ENCODE results near the gene MTCL3.
A peak's percentile ranks its signal among the peaks of the same experiment; 100 is the strongest.

The MTCL3 gene

DNA sequence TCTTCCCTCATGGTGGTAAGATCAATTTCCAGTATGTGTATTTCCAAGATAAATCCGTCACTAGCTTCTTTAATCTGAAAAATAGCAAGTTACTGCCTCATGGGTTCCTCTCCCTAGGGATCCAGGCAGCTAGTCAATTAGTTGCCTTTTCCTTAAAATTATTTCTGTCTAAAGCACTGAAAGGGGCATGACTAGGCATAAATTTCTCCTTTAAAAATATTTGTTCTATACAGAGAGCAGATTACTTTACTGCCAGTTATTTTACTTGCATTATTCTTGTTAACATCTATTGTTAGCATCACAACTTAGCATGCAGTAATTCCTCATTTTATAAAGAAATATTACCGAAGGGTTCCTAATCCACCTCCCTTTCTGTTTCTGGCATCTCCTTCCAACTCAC, 1.4 kb downstream of the MTCL3 start:
- no peak for TF ChIP-seq CTCF (IDR thresholded peaks at IDR 0.05)
- Mint-ChIP-seq H3K9me3 (no peaks in the 10 kb centered on the region), H3K36me3 (ENCODE audit: low read depth) (no peaks in the 10 kb centered on the region), H3K27me3 (peaks cover 49% of the 10 kb centered on the region), H3K4me3 (peak overlapping the region; percentile 59), H3K4me1 (ENCODE audit: low read depth) (peaks cover 38% of the 10 kb centered on the region), H3K27ac (no peak overlapping the region)
- ATAC-seq (ENCODE audit: poor library complexity) (no peak), DNase-seq (no peak)
- H3K27me3 ChIP-seq (ENCODE audit: control insufficient read depth in 1 of 2, insufficient read depth in 2 of 2, low read length in 2 of 2): peaks cover 14 to 42% of the 10 kb centered on the region in 2 experiments
- H3K4me1 ChIP-seq (ENCODE audit: insufficient read depth, low read length): peaks cover 37% of the 10 kb centered on the region
- ChIA-PET CTCF (interaction anchor here (1.5 to 3.7 kb wide), 3 partner anchors 21 to 46 kb away, joined by 3 to 26 read pairs (median 18); no protein-coding TSS in a partner anchor), POLR2A (no interaction called here)
- peaks cover 0 to 3% of the 10 kb centered on the region in 2 experiments for H3K9me3 ChIP-seq (ENCODE audit: control insufficient read depth in 1 of 2, insufficient read depth in 1 of 2, low read length in 2 of 2)
- no peak overlapping the region for H3K4me3 ChIP-seq (ENCODE audit: low read length)
- no peak overlapping the region for H3K27ac ChIP-seq (ENCODE audit: low read depth in 1 of 2, low read length in 2 of 2)
- intact Hi-C loops (cut with DNase I, micrococcal nuclease): loop anchor here in 1 of 2 experiments (10.0 kb wide), 1 partner anchor 1007 kb away; the partner anchor contains the start of gene PTPRK
- no peaks in the 10 kb centered on the region for H3K36me3 ChIP-seq (ENCODE audit: insufficient read depth, low read length)

DNA sequence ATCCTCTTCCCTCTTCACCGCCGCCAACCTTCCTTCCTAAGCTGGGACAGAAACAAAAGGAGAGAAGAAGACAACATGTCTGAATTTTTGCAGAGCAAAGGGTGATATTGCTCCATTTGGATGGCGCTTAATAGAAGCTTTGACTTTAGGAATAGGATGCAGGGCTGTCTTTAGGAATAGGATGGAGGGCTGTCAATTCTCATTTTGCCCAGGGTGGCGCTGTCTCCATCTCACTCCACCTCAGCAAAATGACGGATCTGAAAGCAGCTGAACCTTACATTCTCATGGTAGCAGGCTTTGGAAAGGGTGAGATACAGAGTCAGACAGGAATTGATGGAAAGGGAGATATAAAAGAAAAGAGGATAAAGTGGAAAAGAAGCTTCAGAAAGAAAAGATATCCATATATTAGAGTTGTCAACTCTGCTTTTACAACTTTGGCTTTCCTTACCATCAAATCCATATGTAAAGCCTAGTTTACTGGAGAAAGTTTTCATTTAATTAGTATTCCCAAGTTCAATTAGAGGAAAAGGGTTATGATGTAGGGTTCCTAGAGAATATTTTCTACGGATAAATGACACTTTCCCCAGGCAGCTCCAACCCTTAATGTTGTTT, 2.4 kb downstream of the MTCL3 start:
- H3K27ac Mint-ChIP-seq: peak overlapping the region; percentile 57
- peaks cover 37% of the 10 kb centered on the region for H3K4me1 ChIP-seq (ENCODE audit: insufficient read depth, low read length)
- peaks cover 38% of the 10 kb centered on the region for H3K4me1 Mint-ChIP-seq (ENCODE audit: low read depth)
- intact Hi-C loops (cut with DNase I, micrococcal nuclease): loop anchor here in 1 of 2 experiments (10.0 kb wide), 1 partner anchor 1008 kb away; the partner anchor contains the start of gene PTPRK
- no peaks in the 10 kb centered on the region for H3K36me3 Mint-ChIP-seq (ENCODE audit: low read depth)
- no peaks in the 10 kb centered on the region for H3K9me3 Mint-ChIP-seq
- ATAC-seq (ENCODE audit: poor library complexity) (peak; percentile 37), DNase-seq (peak in 11 of 14 experiments; percentile 6 to 70 (median 31))
- H3K27ac ChIP-seq (ENCODE audit: low read depth in 1 of 2, low read length in 2 of 2): no peak overlapping the region
- peaks cover 0 to 3% of the 10 kb centered on the region in 2 experiments for H3K9me3 ChIP-seq (ENCODE audit: control insufficient read depth in 1 of 2, insufficient read depth in 1 of 2, low read length in 2 of 2)
- peak overlapping the region; percentile 80 for H3K4me3 ChIP-seq (ENCODE audit: low read length)
- TF ChIP-seq CTCF (IDR thresholded peaks at IDR 0.05): peak; percentile 65
- peaks cover 42% of the 10 kb centered on the region for H3K27me3 Mint-ChIP-seq
- peak overlapping the region; percentile 87 for H3K4me3 Mint-ChIP-seq
- ChIA-PET POLR2A (interaction anchor here (0.7 to 2.0 kb wide), 4 partner anchors 21 to 1530 kb away, joined by 4 to 13 read pairs (median 4); partner anchors contain the start of genes RNF146 and TRMT11), CTCF (interaction anchor here (0.5 to 3.7 kb wide), 35 partner anchors 9 to 1726 kb away, joined by 3 to 26 read pairs (median 4); partner anchors contain the start of genes ECHDC1, NCOA7 and RNF146)
- H3K27me3 ChIP-seq (ENCODE audit: control insufficient read depth in 1 of 2, insufficient read depth in 2 of 2, low read length in 2 of 2): peaks cover 14 to 35% of the 10 kb centered on the region in 2 experiments
- no peaks in the 10 kb centered on the region for H3K36me3 ChIP-seq (ENCODE audit: insufficient read depth, low read length)

GRCh38 chr6:127515794-127516661, 3.1 kb downstream of the MTCL3 start:
- H3K27me3 Mint-ChIP-seq: peaks cover 35% of the 10 kb centered on the region
- peaks cover 14 to 28% of the 10 kb centered on the region in 2 experiments for H3K27me3 ChIP-seq (ENCODE audit: control insufficient read depth in 1 of 2, insufficient read depth in 2 of 2, low read length in 2 of 2)
- peak overlapping the region; percentile 87 for H3K4me3 Mint-ChIP-seq
- no peak for TF ChIP-seq CTCF (IDR thresholded peaks at IDR 0.05)
- peaks cover 0 to 3% of the 10 kb centered on the region in 2 experiments for H3K9me3 ChIP-seq (ENCODE audit: control insufficient read depth in 1 of 2, insufficient read depth in 1 of 2, low read length in 2 of 2)
- intact Hi-C loops (cut with DNase I, micrococcal nuclease): loop anchor here in 1 of 2 experiments (10.0 kb wide), 1 partner anchor 1009 kb away; the partner anchor contains the start of gene PTPRK
- H3K4me3 ChIP-seq (ENCODE audit: low read length): peak overlapping the region; percentile 80
- H3K4me1 Mint-ChIP-seq (ENCODE audit: low read depth): peaks cover 38% of the 10 kb centered on the region
- no peak overlapping the region for H3K27ac ChIP-seq (ENCODE audit: low read depth in 1 of 2, low read length in 2 of 2)
- no peaks in the 10 kb centered on the region for H3K36me3 ChIP-seq (ENCODE audit: insufficient read depth, low read length)
- H3K9me3 Mint-ChIP-seq: no peaks in the 10 kb centered on the region
- POLR2A ChIA-PET: interaction anchor here (0.7 to 2.1 kb wide), 12 partner anchors 9 to 1726 kb away, joined by 3 to 14 read pairs (median 4); partner anchors contain the start of genes RNF146 and TRMT11
- DNase-seq (peak; percentile 37 to 88 (median 64)), ATAC-seq (ENCODE audit: poor library complexity) (peak; percentile 74)
- no peaks in the 10 kb centered on the region for H3K36me3 Mint-ChIP-seq (ENCODE audit: low read depth)
- H3K4me1 ChIP-seq (ENCODE audit: insufficient read depth, low read length): peaks cover 37% of the 10 kb centered on the region
- peak overlapping the region; percentile 57 for H3K27ac Mint-ChIP-seq
- CTCF ChIA-PET: interaction anchor here (0.5 to 3.7 kb wide), 34 partner anchors 9 to 1726 kb away, joined by 3 to 26 read pairs (median 4); partner anchors contain the start of genes ECHDC1, NCOA7 and RNF146

All from CD4-positive, alpha-beta T cell (primary cell).